ENCODE results near the gene KSR2. TPM values are rescaled to one million over a fixed set of nuclear protein-coding genes. Genes with fewer than 3 reads are reported as not detected.
A peak's percentile ranks its signal among the peaks of the same experiment; 100 is the strongest.
"Not testable (repeated sequence)": the region's sequence is repeated elsewhere in the genome, so short reads cannot be mapped to it uniquely, and the experiment has no call there.

The KSR2 gene
- total RNA-seq, result not detected
- long read RNA-seq, result 0 reads

DNA sequence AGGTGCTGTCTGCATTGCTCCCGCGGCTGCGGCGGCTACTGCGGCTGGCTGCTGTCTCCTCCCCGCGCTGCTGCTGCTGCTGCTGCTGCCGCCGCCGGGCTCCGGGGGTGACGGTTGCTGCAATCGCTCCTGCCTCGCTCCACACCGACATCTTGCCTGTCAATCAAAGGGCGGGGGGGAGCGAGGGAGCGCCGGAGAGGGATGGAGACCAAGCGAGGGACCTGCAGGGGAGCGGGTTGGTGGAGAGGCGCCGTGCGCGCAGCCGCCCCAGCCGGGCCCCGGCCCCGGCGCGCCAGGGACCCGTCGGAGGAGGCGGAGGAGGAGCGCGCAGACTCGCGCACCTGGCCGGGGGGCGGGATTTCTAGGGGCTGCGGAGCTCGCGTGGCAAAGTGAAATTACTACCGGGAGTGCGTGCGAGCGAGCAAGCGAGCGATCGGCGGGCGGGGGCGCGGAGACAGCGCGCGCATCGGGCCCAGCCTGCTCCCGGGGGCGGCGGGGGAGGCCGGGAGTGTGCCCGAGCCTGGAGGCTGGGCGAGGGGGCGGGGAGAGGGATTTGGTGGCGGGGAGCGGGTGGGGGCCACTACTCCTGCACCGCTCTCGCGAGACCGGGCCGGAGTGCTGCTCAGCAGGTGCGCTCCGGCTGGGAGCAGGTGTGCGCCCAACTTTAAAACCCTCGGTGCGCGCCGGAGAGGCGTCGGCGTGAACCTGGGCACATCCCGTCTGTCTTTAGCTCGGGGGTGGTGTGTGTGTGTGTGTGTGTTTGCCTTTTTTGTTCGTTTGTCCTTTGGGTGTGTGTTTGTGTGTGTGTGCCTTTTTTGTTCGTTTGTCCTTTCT is at the start of gene KSR2:
Gene KSR2 (minus strand): TSS at position 165 of the 834 bp plus-strand sequence. CDS start 735 bp downstream, outside the sequence.
- no peak for DNase-seq (ENCODE audit: missing footprints)
- intact Hi-C loops (cut with DNase I), result no loop called here
- ATAC-seq, result no peak

- DNase-seq (ENCODE audit: missing footprints) (no peak), ATAC-seq (no peak)
- intact Hi-C loops (cut with DNase I), result loop anchor here (5.0 to 10.0 kb wide), 2 partner anchors 39 to 357 kb away; partner anchors contain the start of genes SUDS3 and TAOK3
Observed at GRCh38 chr12:118017926-118018325, 49.1 kb upstream of the KSR2 start.

DNA sequence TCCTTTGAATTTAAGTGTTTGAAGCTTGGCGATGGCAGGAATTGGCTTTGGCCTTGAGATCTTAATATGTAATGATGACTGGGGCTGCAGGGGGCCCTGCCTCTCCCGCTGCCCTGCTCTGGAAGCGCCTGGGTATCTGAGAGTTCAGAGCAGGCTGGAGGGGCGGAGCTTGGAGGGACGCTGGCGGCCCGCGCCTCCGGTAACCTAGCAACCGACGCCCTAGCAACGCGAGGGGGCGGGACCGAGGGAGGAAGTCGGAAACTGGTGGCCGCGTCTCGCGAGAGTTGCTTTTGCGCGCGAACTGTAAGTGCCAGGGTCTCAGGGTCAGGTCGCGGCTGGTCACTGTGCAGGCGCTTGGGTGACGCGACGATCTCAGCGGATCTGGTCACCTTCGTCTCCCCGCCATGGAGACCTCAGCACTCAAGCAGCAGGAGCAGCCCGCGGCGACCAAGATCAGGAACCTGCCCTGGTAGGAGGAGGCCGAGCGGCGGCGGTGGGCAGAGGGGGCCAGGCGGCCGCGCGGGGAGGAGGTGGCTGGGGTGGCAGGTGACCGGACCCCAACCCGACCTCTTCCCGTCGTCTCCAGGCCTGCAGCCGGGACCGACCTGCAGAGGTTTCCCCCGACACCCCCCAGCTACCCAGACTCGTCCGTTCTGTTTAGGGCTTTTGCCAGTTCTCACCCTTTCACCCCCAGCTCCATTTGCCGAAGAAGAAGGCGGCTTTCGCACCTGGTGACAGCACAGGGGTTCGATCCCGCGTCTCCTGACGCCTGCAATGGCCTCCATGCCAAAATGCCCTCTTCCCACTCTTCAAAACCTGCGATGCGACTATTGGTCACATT is 47.9 kb upstream of the KSR2 start, which contains the start of gene RFC5:
Gene RFC5 (plus strand): TSS at position 280 of the 841 bp plus-strand sequence. CDS start 125 bp downstream, at position 405.
- DNase-seq (ENCODE audit: missing footprints) (peak; percentile 99), ATAC-seq (peak; percentile 99)
- intact Hi-C loops (cut with DNase I), result loop anchor here (5.0 to 10.0 kb wide), 2 partner anchors 41 to 358 kb away; partner anchors contain the start of genes SUDS3 and TAOK3

- no peak for ATAC-seq
- intact Hi-C loops (cut with DNase I), result loop anchor here (5.0 to 10.0 kb wide), 2 partner anchors 41 to 359 kb away; partner anchors contain the start of genes SUDS3 and TAOK3
- no peak for DNase-seq (ENCODE audit: missing footprints)
Observed at GRCh38 chr12:118015944-118016343, 47.2 kb upstream of the KSR2 start.

- ATAC-seq (no peak), DNase-seq (ENCODE audit: missing footprints) (no peak)
- intact Hi-C loops (cut with DNase I), result loop anchor here (5.0 to 10.0 kb wide), 2 partner anchors 42 to 359 kb away; partner anchors contain the start of genes SUDS3 and TAOK3
Observed at GRCh38 chr12:118015306-118015705, 46.5 kb upstream of the KSR2 start.

DNA sequence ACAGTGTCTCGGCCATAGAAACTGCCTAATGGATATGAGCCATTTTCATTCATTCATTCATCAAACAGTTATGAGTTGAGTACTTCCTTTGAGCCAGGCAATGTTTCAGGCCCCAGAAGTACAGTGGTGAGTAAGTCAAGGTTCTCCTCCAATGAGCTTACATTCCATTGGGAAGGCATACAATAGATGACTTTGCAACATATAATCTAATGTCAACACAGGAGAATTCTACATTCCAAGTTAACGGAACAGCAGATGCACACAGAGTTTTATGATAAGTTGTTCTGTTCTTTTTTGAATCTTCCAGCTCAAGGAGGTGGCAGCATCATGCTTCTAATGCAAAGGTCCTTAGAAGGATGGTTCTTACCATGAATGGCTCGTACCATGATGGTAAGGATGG is 44.5 kb upstream of the KSR2 start:
- ATAC-seq, result no peak
- no peak for DNase-seq (ENCODE audit: missing footprints)
- intact Hi-C loops (cut with DNase I), result loop anchor here (10.0 kb wide), 1 partner anchor 362 kb away; the partner anchor contains the start of genes SUDS3 and TAOK3

- intact Hi-C loops (cut with DNase I), result loop anchor here (10.0 kb wide), 1 partner anchor 363 kb away; the partner anchor contains the start of genes SUDS3 and TAOK3
- ATAC-seq, result no peak
- DNase-seq (ENCODE audit: missing footprints), result no peak
Observed at GRCh38 chr12:118011961-118012360, 43.2 kb upstream of the KSR2 start.

- no peak for ATAC-seq
- DNase-seq (ENCODE audit: missing footprints), result no peak
- intact Hi-C loops (cut with DNase I), result loop anchor here (10.0 kb wide), 1 partner anchor 363 kb away; the partner anchor contains the start of genes SUDS3 and TAOK3
Observed at GRCh38 chr12:118011377-118011776, 42.6 kb upstream of the KSR2 start.

DNA sequence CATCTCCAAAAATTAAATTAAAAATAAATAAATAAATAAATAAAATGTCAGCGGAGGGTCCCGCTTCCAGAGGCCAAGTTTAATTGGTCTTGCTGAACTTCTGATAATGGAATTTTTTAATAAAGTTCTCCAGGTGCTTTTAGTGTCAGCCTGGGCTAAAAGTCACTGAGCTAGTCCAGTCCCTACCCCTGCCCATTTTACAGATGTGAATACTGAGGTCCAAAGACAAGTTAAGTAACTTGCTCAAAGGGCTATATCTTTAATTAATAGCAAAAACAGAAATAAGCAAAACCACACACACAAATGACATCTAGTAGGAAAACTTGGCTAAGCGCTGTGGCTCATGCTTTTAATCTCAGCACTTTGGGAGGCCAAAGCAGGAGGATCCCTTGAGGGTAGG is 42.1 kb upstream of the KSR2 start:
- intact Hi-C loops (cut with DNase I), result loop anchor here (10.0 kb wide), 1 partner anchor 364 kb away; the partner anchor contains the start of genes SUDS3 and TAOK3
- no peak for DNase-seq (ENCODE audit: missing footprints)
- ATAC-seq, result no peak

- intact Hi-C loops (cut with DNase I); ATAC-seq; DNase-seq (ENCODE audit: missing footprints): not testable (repeated sequence)
Observed at GRCh38 chr12:117999806-118000205, 31.0 kb upstream of the KSR2 start.

GRCh38 chr12:117998719-117999118 is 29.9 kb upstream of the KSR2 start:
- intact Hi-C loops (cut with DNase I), result no loop called here
- no peak for ATAC-seq

DNA sequence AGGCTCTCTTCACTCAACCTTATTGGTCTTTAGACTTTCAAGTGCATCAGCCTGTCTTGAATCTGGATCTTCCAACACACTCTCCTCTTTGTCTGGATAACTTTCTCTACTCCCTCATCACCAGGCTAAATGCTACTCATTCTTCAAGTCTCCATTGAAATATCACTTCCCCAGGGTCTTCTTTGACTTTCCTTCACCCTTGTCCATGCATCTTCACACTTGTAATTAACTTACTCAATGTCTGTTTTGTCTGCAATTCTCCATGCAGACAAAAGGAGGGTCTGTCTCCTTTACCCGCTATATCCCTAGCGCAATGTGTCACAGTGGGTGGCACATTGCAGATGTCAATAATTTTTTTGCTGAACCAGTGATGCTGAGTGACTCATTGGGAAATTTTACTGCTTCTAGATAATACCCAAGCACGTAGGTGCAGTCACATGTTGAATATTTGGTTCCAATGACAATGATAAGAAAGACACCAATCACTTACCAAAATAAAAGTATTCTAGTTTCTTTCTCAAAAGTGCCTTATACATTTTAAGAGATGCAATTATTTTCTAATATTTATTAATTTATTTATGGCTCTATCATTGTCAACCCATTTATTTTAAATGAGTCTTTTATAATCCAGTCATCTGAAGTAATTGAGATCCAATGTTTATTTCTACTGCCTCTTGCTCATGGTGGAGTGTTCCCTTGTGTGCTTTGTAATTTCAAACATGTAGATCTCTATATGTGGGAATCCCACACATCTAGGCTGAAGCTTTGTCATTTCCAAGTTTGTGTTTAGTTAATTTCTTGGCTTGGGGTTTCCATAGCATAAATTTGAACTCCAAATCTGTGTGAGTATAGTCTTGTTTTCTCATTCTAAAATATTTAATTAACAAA is 26.0 kb upstream of the KSR2 start:
- no peak for DNase-seq (ENCODE audit: missing footprints)
- intact Hi-C loops (cut with DNase I), result no loop called here
- ATAC-seq, result no peak

More at GRCh38 chr12:117998719-117999118, 29.9 kb upstream of the KSR2 start:
- no peak for DNase-seq (ENCODE audit: missing footprints)

GRCh38 chr12:117986705-117987469 is 18.1 kb upstream of the KSR2 start:
- no peak for ATAC-seq
- no peak for DNase-seq (ENCODE audit: missing footprints)
- intact Hi-C loops (cut with DNase I), result no loop called here

GRCh38 chr12:117985182-117985581 is 16.4 kb upstream of the KSR2 start:
- DNase-seq (ENCODE audit: missing footprints) (no peak), ATAC-seq (no peak)
- intact Hi-C loops (cut with DNase I), result no loop called here

GRCh38 chr12:117981267-117981666 is 12.5 kb upstream of the KSR2 start:
- intact Hi-C loops (cut with DNase I), result no loop called here
- ATAC-seq (no peak), DNase-seq (ENCODE audit: missing footprints) (no peak)

DNA sequence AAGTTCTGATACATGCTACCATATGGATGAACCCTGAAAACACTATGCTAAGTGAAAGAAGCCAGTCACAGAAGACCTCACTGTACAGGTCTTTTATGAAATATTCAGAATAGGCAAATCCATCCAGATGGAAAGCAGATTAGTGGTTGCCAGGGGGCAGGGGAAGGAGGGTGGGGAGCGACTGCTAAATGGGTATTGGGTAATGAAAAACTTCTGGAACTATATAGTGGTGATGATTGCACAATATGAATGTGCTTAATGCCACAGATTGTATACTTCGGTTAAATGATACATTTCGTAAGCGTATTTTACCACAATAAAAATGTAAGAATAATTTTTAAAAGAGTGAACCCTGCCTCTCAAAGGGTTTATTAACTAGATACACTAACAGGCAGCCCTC is 11.8 kb upstream of the KSR2 start:
- intact Hi-C loops (cut with DNase I), result no loop called here
- no peak for DNase-seq (ENCODE audit: missing footprints)
- no peak for ATAC-seq

DNA sequence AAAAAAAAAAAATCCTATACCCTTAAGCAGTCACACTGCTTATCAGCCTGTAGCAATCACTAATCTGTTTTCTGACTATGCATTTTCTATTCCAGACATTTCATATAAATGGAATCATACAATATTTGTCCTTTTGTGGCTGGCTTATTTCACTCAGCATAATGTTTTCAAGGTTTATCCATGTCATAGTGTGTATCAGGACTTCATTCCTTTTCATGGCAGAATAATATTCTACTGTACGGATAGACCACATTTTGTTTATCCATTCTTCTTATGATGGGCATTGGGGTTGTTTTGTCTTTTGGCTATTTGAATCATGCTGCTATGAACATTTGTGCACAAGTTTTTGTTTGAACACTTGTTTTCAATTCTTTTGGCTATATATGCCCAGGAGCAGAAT is 8.6 kb upstream of the KSR2 start:
- DNase-seq (ENCODE audit: missing footprints), result no peak
- ATAC-seq, result no peak
- intact Hi-C loops (cut with DNase I), result no loop called here

Measured in Right ventricle myocardium inferior (tissue), 1 donor.